Memory B cell (primary cell): ENCODE results near the gene GMPR2.

Source experiments
- ATAC-seq: fragments of 150-1000 bp; cut with Tn5 transposase; 2 replicates; pipeline ENCODE4 v1.10.0; 2021; ENCODE audit warnings: low read depth, mild to moderate bottlenecking, moderate library complexity
- DNase-seq, 2 donors: peaks; one replicate each; pipeline ENCODE4 v3.0.0; 2022; ENCODE audit warnings: low spot score in 2 of 2
- H3K27ac Mint-ChIP-seq: one replicate; pipeline ENCODE4 v1.8.0; 2022; ENCODE audit warnings: mild to moderate bottlenecking, moderate library complexity, mixed read lengths
- H3K27me3 Mint-ChIP-seq: one replicate; pipeline ENCODE4 v1.8.0; 2022; ENCODE audit warnings: mixed read lengths
- H3K36me3 Mint-ChIP-seq: one replicate; pipeline ENCODE4 v1.8.0; 2022; ENCODE audit warnings: mild to moderate bottlenecking, mixed read lengths
- H3K4me1 Mint-ChIP-seq: one replicate; pipeline ENCODE4 v1.8.0; 2022; ENCODE audit warnings: mixed read lengths
- H3K4me3 Mint-ChIP-seq: one replicate; pipeline ENCODE4 v1.8.0; 2022; ENCODE audit warnings: mild to moderate bottlenecking, moderate library complexity, mixed read lengths
- H3K9me3 Mint-ChIP-seq: one replicate; pipeline ENCODE4 v1.8.0; 2022; ENCODE audit warnings: mixed read lengths

GMPR2 gene

GRCh38 chr14:24258119-24258518 is 25.4 kb downstream of the GMPR2 start:
- Mint-ChIP-seq H3K27me3 (no peaks in the 10 kb centered on the region), H3K4me1 (no peaks in the 10 kb centered on the region), H3K9me3 (no peaks in the 10 kb centered on the region), H3K27ac (no peak overlapping the region), H3K4me3 (no peak overlapping the region), H3K36me3 (peaks cover 13% of the 10 kb centered on the region)
- ATAC-seq (no peak), DNase-seq (no peak)

- H3K36me3 Mint-ChIP-seq: peaks cover 13% of the 10 kb centered on the region
- no peaks in the 10 kb centered on the region for H3K4me1 Mint-ChIP-seq
- no peak for DNase-seq
- H3K4me3 Mint-ChIP-seq: no peak overlapping the region
- no peak overlapping the region for H3K27ac Mint-ChIP-seq
- no peak for ATAC-seq
- H3K9me3 Mint-ChIP-seq: no peaks in the 10 kb centered on the region
- H3K27me3 Mint-ChIP-seq: no peaks in the 10 kb centered on the region
Measured at GRCh38 chr14:24258548-24259265, 26.0 kb downstream of the GMPR2 start.

GRCh38 chr14:24259282-24260025 is 26.7 kb downstream of the GMPR2 start:
- ATAC-seq (no peak), DNase-seq (no peak)
- H3K9me3 Mint-ChIP-seq: no peaks in the 10 kb centered on the region
- H3K27me3 Mint-ChIP-seq: no peaks in the 10 kb centered on the region
- no peak overlapping the region for H3K27ac Mint-ChIP-seq
- peaks cover 6% of the 10 kb centered on the region for H3K36me3 Mint-ChIP-seq
- H3K4me1 Mint-ChIP-seq: no peaks in the 10 kb centered on the region
- no peak overlapping the region for H3K4me3 Mint-ChIP-seq

- Mint-ChIP-seq H3K27ac (no peak overlapping the region), H3K9me3 (no peaks in the 10 kb centered on the region), H3K27me3 (no peaks in the 10 kb centered on the region), H3K4me3 (no peak overlapping the region), H3K4me1 (no peaks in the 10 kb centered on the region), H3K36me3 (peaks cover 3% of the 10 kb centered on the region)
- no peak for DNase-seq
- no peak for ATAC-seq
Measured at GRCh38 chr14:24260026-24260779, 27.5 kb downstream of the GMPR2 start.

- Mint-ChIP-seq H3K4me3 (no peak overlapping the region), H3K4me1 (no peaks in the 10 kb centered on the region), H3K27me3 (no peaks in the 10 kb centered on the region), H3K9me3 (no peaks in the 10 kb centered on the region), H3K27ac (no peak overlapping the region), H3K36me3 (peaks cover 3% of the 10 kb centered on the region)
- no peak for ATAC-seq
- no peak for DNase-seq
Measured at GRCh38 chr14:24260780-24261157, 28.0 kb downstream of the GMPR2 start.

- Mint-ChIP-seq H3K4me1 (no peaks in the 10 kb centered on the region), H3K36me3 (peaks cover 6% of the 10 kb centered on the region), H3K27ac (no peak overlapping the region), H3K9me3 (no peaks in the 10 kb centered on the region), H3K4me3 (no peak overlapping the region), H3K27me3 (no peaks in the 10 kb centered on the region)
- DNase-seq: no peak
- ATAC-seq: no peak
Measured at GRCh38 chr14:24261256-24261968, 28.7 kb downstream of the GMPR2 start.

GRCh38 chr14:24261969-24262327 is 29.2 kb downstream of the GMPR2 start:
- H3K4me1 Mint-ChIP-seq: peaks cover under 1% of the 10 kb centered on the region
- no peak for DNase-seq
- no peak for ATAC-seq
- H3K4me3 Mint-ChIP-seq: no peak overlapping the region
- H3K27me3 Mint-ChIP-seq: no peaks in the 10 kb centered on the region
- H3K27ac Mint-ChIP-seq: no peak overlapping the region
- no peaks in the 10 kb centered on the region for H3K9me3 Mint-ChIP-seq
- H3K36me3 Mint-ChIP-seq: peaks cover 11% of the 10 kb centered on the region

GRCh38 chr14:24262821-24263733 is 30.3 kb downstream of the GMPR2 start, which contains the start of gene TGM1:
Gene TGM1, minus strand, starts transcription at chr14:24263177. Its CDS starts 825 bp downstream, at chr14:24262352.
- H3K4me3 Mint-ChIP-seq: no peak within 1 kb of the TSS
- ATAC-seq: no peak

GRCh38 chr14:24263848-24264247 is 31.1 kb downstream of the GMPR2 start:
- Mint-ChIP-seq H3K36me3 (peaks cover 16% of the 10 kb centered on the region), H3K27ac (no peak overlapping the region)
- no peak for ATAC-seq

More at GRCh38 chr14:24262821-24263733, 30.3 kb downstream of the GMPR2 start, which contains the start of gene TGM1:
- H3K9me3 Mint-ChIP-seq: no peaks in the 10 kb centered on the region
- no peaks in the 10 kb centered on the region for H3K27me3 Mint-ChIP-seq
- H3K4me1 Mint-ChIP-seq: peaks cover 6% of the 10 kb centered on the region
- DNase-seq: no peak
- no peak within 1 kb of the TSS for H3K27ac Mint-ChIP-seq
- H3K36me3 Mint-ChIP-seq: peaks cover 13% of the 10 kb centered on the region

GRCh38 chr14:24264298-24264697 is 31.6 kb downstream of the GMPR2 start:
- Mint-ChIP-seq H3K27me3 (no peaks in the 10 kb centered on the region), H3K4me3 (no peak overlapping the region), H3K4me1 (peaks cover 6% of the 10 kb centered on the region), H3K27ac (no peak overlapping the region), H3K9me3 (no peaks in the 10 kb centered on the region), H3K36me3 (peaks cover 16% of the 10 kb centered on the region)
- DNase-seq (no peak), ATAC-seq (no peak)

More at GRCh38 chr14:24263848-24264247, 31.1 kb downstream of the GMPR2 start:
- Mint-ChIP-seq H3K9me3 (no peaks in the 10 kb centered on the region), H3K4me1 (peaks cover 6% of the 10 kb centered on the region), H3K27me3 (no peaks in the 10 kb centered on the region), H3K4me3 (no peak overlapping the region)
- DNase-seq: no peak

- Mint-ChIP-seq H3K27me3 (no peaks in the 10 kb centered on the region), H3K36me3 (peaks cover 18% of the 10 kb centered on the region), H3K27ac (peak overlapping the region; percentile 41), H3K4me3 (no peak overlapping the region), H3K4me1 (peaks cover 12% of the 10 kb centered on the region), H3K9me3 (no peaks in the 10 kb centered on the region)
- ATAC-seq (no peak), DNase-seq (no peak)
Measured at GRCh38 chr14:24266344-24267244, 33.9 kb downstream of the GMPR2 start.

GRCh38 chr14:24267516-24267915 is 34.8 kb downstream of the GMPR2 start:
- Mint-ChIP-seq H3K27me3 (no peaks in the 10 kb centered on the region), H3K27ac (peak overlapping the region; percentile 41), H3K4me3 (no peak overlapping the region), H3K4me1 (peaks cover 19% of the 10 kb centered on the region), H3K9me3 (no peaks in the 10 kb centered on the region), H3K36me3 (peaks cover 18% of the 10 kb centered on the region)
- DNase-seq (no peak), ATAC-seq (no peak)
